ENCODE data around the gene ABHD8. TPM values are rescaled to one million over a fixed set of nuclear protein-coding genes. Genes with fewer than 3 reads are reported as not detected.

Gene ABHD8
- total and polyA plus RNA-seq, 2 donors (not counting 1 experiment from before 2014, with no cell fraction given): 5.2 to 7.2 TPM

DNA sequence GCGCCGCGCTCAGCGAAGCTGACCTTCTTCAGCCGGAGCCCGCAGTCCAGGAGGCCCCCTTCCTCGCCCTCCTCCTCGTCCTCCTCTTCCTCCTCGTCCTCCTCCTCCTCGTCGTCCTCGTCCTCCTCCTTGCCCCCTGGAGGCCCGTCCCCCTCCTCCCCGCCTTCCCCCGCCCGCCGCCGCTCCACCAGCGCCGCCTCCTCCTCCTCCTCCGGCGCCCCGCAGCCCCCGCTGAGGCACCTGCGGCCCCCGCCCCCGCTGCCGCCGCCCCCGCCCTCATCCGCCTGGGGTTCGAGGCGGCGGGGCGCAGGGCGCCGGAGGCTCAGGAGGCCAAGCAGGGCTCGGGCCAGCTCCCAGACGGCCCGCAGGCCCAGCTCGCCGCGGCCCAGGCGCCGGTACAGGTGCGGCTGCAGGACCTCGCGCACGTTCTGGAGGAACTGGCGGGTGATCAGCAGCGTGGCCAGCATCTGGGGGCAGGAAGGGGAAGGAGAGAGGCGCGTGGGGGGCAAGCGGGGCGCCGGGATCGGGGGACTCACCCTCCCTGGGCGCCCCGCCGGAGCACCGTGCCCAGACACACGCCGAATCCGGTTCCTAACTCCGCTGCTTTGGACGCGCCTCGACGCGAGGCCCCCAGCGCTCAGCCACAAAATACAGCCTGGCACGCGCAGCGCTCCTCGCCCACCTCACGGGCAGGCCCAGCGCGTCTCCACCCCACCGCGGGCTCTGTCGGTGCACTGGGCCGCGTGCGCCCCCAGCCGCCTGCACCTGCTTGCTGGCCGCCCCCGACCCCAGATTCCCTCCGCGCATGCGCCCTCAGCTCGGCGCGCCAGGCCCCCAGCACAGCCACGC, 25.5 kb upstream of the ABHD8 start:
- Histone ChIP-seq H2AFZ (ENCODE audit: insufficient read depth, low read depth, low read length, poor library complexity, severe bottlenecking) (peak overlapping the region; percentile 90), H3K27me3 (replicated peaks in 1 of 4; ENCODE audit: control extremely low read depth in 1 of 4, control insufficient read depth in 3 of 4, insufficient read depth in 4 of 4, low read length in 3 of 4) (peaks cover 0 to 25% (median 1%) of the 10 kb centered on the region in 4 experiments), H3K27ac (ENCODE audit: low read length in 2 of 2) (no peak overlapping the region), H4K20me1 (ENCODE audit: control insufficient read depth, insufficient read depth, low read length, poor library complexity, severe bottlenecking) (no peaks in the 10 kb centered on the region), H3K4me3 (ENCODE audit: control extremely low read depth in 1 of 5, extremely low read depth in 1 of 5, insufficient read depth in 1 of 5, low read depth in 2 of 5, low read length in 4 of 5) (peak overlapping the region in 4 of 5 experiments; percentile 52 to 70 (median 65)), H3K4me2 (replicated peaks; ENCODE audit: low read depth, low read length, poor library complexity, severe bottlenecking) (peak overlapping the region; percentile 97), H3K9me3 (ENCODE audit: control extremely low read depth in 1 of 3, control insufficient read depth in 2 of 3, insufficient read depth in 1 of 3, low read length in 2 of 3) (peaks cover 0 to 10% (median 0%) of the 10 kb centered on the region in 3 donors), H3K9ac (ENCODE audit: low read length) (peak overlapping the region; percentile 65), H3K4me1 (ENCODE audit: control insufficient read depth in 2 of 2, insufficient read depth in 2 of 2, low read length in 2 of 2) (peaks cover 14 to 19% of the 10 kb centered on the region in 2 donors), H3K36me3 (replicated peaks in 1 of 2; ENCODE audit: control extremely low read depth in 1 of 2, control insufficient read depth in 1 of 2, extremely low read depth in 1 of 2, insufficient read depth in 2 of 2, low read length in 1 of 2) (no peaks in the 10 kb centered on the region), H3K79me2 (ENCODE audit: control insufficient read depth, insufficient read depth, low read length) (no peaks in the 10 kb centered on the region)
- ChIA-PET CTCF (interaction anchor here (0.9 to 1.3 kb wide), 3 partner anchors 11 to 42 kb away, joined by 3 to 4 read pairs (median 3); partner anchors contain the start of gene DDA1), POLR2A (interaction anchor here (0.5 to 1.2 kb wide), 3 partner anchors 11 to 23 kb away, joined by 6 to 7 read pairs (median 6); partner anchors contain the start of gene DDA1)
- TF ChIP-seq EZH2 (IDR thresholded peaks at IDR 0.05; ENCODE audit: borderline replicate concordance, insufficient read depth, low read depth, low read length, poor library complexity, severe bottlenecking): no peak
- TF ChIP-seq, protein P1, sequence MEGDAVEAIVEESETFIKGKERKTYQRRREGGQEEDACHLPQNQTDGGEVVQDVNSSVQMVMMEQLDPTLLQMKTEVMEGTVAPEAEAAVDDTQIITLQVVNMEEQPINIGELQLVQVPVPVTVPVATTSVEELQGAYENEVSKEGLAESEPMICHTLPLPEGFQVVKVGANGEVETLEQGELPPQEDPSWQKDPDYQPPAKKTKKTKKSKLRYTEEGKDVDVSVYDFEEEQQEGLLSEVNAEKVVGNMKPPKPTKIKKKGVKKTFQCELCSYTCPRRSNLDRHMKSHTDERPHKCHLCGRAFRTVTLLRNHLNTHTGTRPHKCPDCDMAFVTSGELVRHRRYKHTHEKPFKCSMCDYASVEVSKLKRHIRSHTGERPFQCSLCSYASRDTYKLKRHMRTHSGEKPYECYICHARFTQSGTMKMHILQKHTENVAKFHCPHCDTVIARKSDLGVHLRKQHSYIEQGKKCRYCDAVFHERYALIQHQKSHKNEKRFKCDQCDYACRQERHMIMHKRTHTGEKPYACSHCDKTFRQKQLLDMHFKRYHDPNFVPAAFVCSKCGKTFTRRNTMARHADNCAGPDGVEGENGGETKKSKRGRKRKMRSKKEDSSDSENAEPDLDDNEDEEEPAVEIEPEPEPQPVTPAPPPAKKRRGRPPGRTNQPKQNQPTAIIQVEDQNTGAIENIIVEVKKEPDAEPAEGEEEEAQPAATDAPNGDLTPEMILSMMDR (IDR thresholded peaks at IDR 0.05): no peak
- intact Hi-C loops (cut with micrococcal nuclease): no loop called here
- Mint-ChIP-seq H3K27ac (peak overlapping the region; percentile 56), H3K9me3 (ENCODE audit: insufficient read depth) (no peaks in the 10 kb centered on the region), H3K4me1 (peaks cover 16% of the 10 kb centered on the region), H3K27me3 (peaks cover 6% of the 10 kb centered on the region), H3K4me3 (peak overlapping the region; percentile 73)
- peak; percentile 26 for ATAC-seq (ENCODE audit: low read depth)
- WGBS (ENCODE audit: insufficient coverage): 7% methylated on average over 75 of the region's 94 CpGs
- DNase-seq: peak; percentile 59
